Thyroid gland (tissue), 4 donors: Measurements from ENCODE around the gene DTYMK.

Experiments used
- POLR2A ChIP-seq, 2 donors: fragments of 450-650 bp; IDR thresholded peaks; one replicate each; pipeline ENCODE4 v1.6.1; 2017; ENCODE audit warnings: antibody characterized with exemption in 2 of 2, mild to moderate bottlenecking in 2 of 2, moderate library complexity in 1 of 2
- TF ChIP-seq, protein P1 (sequence below), 6 experiments: fragments of 200-600 bp in 3 of 6; fragments of 450-650 bp in 3 of 6; sonication (generic) in 3 of 6; IDR thresholded peaks; one replicate each; pipeline ENCODE4 v1.5.1; 2016 to 2019; ENCODE audit warnings: antibody characterized with exemption in 6 of 6, mild to moderate bottlenecking in 2 of 6, inconsistent platforms in 1 of 6, moderate library complexity in 1 of 6

DNA sequence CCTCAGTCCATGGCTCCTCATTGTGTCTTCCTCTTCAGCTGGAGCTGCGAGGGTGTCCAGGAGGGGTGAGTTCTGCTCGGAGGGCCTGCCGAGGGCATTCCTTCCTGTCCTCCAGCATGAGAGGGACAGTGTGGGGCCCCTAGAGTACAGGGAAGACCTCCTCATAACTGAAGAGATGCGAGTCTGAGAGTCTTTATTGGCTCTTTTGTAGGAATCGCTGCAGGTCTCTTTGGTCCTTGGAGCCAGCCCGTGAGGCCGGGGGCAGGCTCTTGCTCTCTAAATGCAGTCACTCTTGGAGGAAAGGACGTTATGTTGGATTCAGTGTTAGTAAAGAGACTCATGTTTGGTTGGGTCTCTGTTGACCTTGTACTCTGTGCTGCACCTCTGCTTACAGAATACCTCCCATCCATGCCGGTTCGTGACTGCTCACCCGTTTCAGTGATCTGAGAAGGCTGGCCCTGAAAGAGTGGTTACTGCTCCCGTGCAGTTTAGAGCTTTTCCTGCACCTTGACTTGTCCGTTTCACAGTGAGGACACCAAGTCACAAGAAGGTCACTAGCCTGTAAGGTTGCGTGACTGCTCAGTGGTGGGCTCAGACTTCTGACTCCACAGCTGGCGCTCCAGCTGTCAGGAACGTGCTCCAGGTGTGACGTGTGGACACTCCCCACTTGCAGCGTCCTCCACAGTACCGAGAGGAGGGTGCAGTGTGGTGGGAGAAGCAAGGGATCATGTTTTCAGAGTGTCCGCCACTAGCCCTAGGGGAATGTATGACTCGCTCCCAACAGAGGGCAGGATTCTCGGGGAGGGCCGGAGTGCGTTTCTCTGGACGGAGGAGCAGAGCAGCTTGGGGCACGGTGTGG lies 41.3 kb downstream of the DTYMK start:
- TF ChIP-seq, protein P1, sequence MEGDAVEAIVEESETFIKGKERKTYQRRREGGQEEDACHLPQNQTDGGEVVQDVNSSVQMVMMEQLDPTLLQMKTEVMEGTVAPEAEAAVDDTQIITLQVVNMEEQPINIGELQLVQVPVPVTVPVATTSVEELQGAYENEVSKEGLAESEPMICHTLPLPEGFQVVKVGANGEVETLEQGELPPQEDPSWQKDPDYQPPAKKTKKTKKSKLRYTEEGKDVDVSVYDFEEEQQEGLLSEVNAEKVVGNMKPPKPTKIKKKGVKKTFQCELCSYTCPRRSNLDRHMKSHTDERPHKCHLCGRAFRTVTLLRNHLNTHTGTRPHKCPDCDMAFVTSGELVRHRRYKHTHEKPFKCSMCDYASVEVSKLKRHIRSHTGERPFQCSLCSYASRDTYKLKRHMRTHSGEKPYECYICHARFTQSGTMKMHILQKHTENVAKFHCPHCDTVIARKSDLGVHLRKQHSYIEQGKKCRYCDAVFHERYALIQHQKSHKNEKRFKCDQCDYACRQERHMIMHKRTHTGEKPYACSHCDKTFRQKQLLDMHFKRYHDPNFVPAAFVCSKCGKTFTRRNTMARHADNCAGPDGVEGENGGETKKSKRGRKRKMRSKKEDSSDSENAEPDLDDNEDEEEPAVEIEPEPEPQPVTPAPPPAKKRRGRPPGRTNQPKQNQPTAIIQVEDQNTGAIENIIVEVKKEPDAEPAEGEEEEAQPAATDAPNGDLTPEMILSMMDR (IDR thresholded peaks at IDR 0.05) = no peak
- TF ChIP-seq POLR2A (IDR thresholded peaks at IDR 0.05) = no peak
